ENCODE measurements around the gene NBAS. TPM values are rescaled to one million over a fixed set of nuclear protein-coding genes. Genes with fewer than 3 reads are reported as not detected.

Gene NBAS
- total RNA-seq (2014; rRNA removed; shearing (Covaris generic)) = 22.2 and 36.6 TPM in 2 replicates

DNA sequence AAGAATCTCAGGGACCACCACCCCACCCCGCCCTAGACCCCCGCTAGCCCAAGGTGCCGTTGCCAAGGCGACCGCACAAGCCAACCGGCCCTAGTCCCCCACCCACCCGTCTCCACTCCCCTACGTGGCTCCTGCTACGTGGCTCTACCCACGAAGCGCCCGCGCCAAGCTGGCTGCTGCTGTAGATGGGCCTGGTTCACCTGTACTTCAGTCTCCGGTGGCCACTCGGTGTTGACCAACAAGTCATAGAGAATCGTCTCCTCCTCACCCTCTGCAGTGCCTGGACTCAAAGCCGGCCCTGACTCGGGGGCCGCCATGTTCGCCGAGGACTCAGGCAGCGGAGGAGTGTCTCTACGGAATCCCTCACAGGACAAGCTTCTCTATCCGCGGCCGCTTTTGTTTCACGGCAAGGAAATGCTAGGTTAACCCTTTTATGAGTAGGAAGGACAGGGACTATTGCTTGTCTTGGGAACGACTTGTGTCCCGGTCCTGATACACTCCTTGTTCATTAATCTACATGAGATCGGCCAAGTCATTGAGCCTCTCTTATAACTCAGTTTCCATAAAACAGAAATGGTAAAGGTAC is at the start of gene NBAS:
Gene NBAS, minus strand, starts transcription at position 347 of the 586 bp plus-strand sequence. Its CDS starts 30 bp downstream, at position 317.
- DNase-seq (ENCODE audit: low read depth) = peak; percentile 84

DNA sequence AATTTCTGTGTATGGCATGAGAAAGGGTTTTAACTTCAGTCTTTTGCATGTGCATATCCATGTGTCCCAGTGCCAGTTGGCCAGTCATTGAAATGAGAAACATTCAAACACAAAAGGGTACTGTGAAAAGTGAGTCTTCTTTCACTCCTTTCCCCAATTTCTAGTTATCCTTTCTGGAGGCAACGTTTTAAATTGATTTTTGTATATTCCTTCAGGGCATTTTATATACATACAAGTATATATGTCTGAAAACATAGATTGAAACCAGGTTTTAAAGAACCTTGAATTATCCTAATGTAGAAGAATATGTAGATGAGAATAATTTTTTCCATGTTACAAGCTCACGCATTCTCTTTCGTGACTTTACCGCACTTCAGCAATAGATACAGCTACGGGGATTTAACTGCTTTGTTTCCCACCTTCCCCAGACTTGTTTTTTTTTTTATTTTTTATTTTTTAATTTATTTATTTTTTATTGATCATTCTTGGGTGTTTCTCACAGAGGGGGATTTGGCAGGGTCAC is 49.4 kb upstream of the NBAS start:
- DNase-seq (ENCODE audit: low read depth) = no peak

DNA sequence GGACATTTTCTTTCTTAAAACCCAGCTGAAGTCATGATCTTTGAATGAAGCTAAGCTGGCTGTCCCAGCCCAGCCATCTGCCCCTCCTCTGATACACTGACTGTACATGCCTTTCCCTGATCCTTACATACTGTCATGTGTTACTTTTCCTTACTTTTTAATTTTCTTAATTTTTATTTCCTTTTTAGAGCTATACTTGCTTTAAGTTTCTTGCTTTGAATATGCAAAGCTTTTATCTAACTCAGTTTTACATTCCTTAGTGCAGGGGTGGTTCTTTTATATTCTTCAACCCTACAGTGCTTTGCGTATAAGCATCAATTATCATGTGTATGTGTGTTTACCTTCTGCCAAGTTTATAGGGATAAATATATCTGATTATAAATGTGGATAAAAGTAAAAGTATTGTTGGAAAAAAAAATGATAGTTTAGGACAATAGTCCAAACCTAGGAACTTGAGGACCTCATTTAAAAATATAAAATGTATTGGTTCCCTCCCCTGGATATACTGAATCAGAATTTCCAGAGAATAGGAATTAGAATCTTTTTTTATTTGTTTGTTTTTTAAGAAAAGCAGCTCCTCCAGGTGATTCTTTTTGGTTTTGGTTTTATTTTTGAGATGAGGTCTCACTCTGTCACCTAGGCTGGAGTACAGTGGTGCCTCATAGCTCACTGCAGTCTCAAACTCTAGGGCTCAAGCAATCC is 48.4 kb upstream of the NBAS start:
- DNase-seq (ENCODE audit: low read depth) = no peak

DNA sequence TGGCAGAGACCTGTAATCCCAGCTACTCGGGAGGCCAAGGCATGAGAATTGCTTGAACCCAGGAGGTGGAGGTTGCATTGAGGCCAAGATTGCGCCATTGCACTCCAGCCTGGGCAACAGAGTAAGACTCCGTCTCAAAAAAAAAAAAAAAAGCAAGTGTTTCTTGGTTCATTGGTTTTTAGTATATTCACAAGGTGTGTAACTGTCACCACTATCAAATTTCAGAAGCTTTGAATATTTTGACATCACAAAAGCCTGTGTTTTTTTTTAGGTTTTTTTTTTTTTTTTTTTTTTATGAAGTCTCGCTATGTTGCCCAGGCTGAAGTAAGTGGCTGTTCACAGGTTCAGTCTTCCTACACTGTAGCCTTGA is 47.2 kb upstream of the NBAS start:
- no peak for DNase-seq (ENCODE audit: low read depth)

DNA sequence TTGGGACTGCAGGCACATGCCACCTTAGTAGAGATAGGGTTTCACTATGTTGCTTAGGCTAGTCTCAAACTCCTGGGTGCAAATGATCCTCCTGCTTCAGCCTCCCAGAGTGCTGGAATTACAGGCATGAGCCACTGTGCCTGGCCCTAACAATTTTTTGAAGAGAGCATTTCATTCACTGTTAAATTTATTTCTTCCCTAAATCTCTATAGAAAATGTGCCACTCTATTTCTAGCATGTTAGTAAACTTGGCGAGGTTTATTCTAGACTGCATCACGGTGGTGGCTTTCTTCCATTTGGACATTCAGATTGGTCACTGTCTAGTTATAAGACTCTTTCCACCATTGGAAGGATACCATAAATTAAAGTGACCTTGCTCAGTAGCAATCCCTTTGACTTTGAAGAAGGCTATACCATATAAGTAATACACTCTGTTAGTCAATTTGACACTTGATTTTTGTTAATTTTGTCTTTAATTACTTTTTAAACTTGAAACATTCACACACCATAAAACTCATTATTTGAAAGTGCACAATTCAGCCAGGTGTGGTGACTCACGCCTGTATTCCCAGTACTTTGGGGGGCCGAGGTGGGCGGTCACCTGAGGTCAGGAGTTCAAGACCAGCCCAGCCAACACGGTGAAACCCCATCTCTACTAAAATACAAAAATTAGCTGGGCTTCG is 46.7 kb upstream of the NBAS start:
- DNase-seq (ENCODE audit: low read depth) = no peak

DNA sequence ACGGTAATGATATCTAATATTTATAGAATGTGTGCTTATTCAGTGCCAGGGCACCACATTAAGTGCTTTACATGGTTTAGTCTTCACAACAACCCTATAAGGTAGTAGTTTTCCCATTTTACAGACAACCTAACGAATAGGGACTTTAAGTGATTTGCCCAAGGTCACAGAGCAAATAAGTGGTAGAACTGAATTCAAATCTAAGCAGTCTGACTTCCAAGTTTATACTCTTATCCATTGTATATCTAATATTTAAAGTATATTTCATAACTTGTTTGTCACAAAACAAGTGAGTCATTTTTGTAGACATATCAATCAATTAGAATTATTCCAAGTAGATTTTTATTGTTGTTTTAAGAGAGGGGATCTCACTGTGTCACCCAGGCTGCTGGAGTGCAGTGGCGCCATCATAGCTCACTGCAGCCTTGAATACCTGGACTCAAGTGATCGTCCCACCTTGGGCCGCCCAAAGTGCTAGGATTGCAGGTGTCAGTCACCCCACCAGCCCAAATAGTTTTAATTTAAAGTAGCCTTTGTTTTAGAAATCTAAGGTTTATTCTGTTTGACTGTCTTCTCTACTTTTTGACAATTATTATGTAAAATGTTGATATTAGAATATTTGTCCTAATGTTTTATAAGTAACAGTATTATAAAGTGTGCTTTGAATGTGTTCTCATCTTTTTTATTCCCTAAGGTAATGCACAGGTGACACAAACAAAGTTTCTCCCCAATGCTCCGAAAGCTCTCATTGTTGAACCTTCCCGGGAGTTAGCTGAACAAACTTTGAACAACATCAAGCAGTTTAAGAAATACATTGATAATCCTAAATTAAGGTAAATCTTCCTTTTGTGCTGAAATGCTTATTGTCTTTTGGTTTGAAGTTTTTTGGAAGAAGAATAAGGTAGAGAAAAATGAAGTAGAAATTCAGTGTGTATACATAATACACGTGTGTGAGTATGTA is 45.6 kb upstream of the NBAS start:
- DNase-seq (ENCODE audit: low read depth) = no peak

DNA sequence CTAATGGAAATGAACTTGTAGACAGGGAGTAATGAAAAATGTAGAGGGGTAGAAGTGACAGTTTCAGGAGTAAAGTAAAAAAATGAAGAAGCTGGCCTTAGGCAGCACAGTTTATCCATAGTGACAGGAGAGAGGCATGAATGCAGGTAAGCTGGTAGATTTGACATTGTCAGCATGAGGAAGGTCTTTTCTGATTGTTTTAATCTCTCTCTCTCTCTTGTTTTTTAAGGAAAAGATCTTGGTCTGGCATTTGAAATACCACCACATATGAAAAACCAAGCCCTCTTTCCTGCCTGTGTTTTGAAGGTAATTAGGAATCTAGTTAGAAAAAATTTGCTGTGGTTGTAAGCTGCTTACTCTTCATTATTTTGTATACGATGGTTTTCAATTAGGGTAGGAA is 44.6 kb upstream of the NBAS start:
- DNase-seq (ENCODE audit: low read depth) = no peak

DNA sequence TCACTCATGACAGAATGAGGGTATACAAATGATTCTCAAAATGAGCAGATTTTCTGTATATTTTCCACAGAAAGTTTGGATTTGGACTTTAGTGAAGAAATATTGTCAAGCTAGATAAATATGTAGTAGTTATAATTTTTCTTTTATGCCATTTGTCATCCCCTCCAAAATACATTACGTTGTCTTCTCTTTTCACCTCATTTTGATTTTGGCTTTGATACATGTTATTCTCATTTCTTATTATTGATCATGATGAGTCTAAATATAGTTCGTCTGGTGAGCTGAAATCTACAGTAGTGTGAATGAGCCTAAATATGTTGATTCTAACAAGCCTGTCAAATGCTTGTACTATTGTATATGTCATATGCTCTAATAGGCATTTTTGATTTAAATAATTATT is 42.8 kb upstream of the NBAS start:
- DNase-seq (ENCODE audit: low read depth) = no peak

DNA sequence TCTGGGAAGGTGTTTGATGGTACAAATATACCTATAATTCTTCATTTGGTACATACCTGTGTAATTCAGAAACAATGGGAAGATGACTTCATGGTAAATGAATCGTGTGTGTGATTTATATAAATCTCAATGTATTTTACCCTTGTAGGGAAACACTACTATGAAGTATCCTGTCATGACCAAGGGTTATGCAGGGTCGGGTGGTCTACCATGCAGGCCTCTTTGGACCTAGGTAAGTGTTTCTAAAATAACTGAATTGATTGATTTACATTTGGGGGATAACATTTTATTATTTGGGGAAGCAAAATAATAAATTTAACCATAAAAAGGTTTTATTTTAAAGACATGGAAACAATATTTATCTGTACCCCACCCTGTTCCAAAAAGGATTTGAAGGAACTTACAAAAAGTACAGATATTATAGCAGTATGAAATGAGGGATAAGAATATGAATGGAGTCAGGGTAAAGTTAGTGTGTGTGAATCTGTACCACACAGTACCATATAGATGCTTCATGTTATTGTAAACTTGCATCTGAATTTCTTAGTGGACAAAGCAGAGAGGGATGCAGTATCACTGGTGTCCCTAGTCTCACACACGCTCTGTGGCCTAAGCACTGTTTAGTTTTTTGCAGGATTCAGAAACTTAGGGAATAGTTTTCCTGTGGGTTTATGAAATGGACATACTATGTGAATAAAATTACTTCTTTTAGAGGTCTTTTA is 42.1 kb upstream of the NBAS start:
- DNase-seq (ENCODE audit: low read depth) = no peak

DNA sequence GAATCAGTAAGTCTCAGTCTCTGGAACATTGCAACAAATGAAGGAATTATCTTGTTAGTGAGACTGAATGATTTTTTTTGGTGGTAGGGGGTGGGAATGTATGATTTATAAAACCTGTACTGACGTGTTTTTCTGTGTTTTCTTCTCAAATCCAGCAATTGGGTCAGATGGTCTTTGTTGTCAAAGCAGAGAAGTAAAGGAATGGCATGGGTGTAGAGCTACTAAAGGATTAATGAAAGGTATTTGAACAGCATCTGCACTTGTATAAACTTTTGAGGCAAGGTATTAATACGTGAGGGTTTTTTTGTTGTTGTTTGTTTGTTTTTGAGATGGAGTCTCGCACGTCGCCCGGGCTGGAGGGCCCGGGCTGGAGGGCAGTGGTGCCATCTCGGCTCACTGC is 41.3 kb upstream of the NBAS start:
- no peak for DNase-seq (ENCODE audit: low read depth)

DNA sequence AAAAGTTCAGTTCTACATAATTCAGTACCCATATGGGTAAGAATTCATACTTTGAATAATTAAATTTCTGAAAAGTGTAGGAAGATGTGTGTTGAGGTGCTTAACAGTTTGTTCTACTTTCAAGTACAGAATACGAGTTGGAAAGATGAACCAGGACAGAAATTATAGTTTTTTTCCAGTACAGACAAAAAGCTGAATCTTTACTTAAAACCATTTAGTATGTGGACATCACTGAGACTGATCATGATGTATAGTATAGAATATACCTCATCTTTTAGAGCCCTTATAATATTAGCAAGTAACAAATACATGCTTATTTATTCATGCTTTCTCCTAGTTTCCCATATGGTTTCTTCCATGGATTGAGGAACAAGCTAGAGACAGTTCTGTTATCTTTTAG is 40.5 kb upstream of the NBAS start:
- DNase-seq (ENCODE audit: low read depth) = no peak

DNA sequence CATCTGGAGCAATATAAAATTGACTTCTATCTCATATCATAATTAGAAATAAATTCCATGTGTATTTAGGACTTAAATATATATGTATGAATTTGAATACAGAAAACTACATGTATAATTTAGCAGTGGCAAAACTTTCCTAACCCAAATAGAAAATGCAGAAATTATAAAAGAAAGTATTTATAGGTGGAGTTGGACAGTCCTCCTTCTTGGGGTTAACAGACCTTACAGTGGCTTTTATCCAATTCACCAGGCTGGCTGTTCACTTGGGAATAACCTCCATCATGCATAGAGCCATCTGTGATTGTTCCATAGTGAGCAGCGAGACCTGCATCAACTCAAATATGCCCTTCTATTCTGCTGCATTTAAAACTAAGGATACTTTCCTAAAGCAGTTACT is 38.9 kb upstream of the NBAS start:
- DNase-seq (ENCODE audit: low read depth) = no peak

DNA sequence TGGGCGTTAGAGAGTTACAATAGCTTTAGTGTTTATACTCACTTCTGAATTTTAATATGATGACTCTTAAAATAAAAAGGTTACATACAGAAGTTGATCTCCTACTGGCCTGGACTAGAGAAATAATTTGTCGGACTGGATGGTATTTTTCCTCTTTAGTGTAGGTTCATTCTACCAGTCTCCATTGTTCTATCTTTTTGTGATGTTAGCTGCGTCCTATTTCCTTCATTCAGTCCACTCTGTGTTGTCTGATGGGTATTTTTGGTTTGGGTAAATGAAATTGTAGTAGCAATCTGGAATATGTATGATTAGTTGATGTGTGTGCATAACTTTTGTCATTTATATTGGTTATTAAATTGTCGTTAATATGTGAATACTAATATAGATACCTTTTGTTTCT is 35.8 kb upstream of the NBAS start:
- no peak for DNase-seq (ENCODE audit: low read depth)

DNA sequence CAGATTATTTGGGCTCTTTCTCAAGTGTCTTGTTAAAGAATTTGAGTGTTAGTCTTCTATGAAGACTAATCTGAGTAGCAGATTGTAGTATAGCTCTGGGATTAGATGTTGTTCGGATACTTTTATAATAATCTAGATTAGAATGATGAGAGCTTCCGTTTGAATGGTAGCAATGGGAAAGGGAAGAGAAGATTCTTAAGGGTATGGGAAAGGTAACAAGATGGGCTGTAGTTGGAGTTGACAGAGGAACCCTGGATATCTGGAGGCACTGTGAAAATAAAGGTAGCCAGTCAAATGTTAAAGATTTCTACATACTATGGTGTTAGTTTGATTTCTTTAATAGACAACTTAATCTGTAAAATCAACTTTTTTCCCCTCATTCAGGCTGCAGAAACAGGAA is 35.2 kb upstream of the NBAS start:
- DNase-seq (ENCODE audit: low read depth) = no peak

DNA sequence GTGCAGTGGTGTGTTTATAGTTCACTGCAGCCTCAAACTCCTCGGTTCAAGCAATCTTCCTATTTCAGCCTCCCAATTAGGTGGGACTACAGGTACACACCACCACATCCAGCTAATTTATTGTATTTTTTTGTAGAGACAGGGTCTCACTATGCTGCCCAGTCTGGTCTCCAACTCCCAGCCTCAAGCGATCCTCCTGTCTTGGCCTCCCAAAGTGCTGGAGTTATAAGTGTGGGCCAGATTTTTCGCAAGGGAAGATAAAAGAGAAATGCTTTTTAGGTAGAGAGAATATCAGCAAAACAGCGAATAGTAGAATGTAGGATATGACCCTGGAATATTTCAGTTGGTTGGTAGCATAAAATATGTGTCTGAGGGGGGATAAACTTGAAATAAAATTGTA is 34.8 kb upstream of the NBAS start:
- no peak for DNase-seq (ENCODE audit: low read depth)

DNA sequence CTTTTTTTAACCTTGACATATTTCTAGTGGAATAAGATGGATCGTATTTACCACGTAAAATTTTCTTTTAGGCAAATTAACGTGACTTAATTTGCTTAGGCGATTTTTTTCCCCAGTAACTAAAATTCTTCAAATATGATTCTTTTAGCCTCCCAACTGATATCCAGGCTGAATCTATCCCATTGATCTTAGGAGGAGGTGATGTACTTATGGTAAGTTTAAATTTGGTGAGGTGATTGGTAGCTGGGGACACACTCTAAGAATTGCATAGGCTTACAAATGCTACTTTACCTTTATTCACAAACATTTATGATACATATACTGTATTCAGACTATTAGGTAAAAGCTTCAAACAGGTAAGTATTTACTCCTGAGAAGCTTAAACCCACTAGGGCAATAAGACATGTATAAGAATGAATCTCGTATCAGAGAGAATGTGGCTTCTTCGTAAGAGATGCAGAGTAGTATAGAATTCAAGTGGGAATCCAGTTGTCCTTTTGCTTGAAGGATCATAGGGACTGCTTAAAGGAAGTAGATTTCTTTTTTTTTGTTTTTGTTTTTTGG is 34.3 kb upstream of the NBAS start:
- DNase-seq (ENCODE audit: low read depth) = no peak

DNA sequence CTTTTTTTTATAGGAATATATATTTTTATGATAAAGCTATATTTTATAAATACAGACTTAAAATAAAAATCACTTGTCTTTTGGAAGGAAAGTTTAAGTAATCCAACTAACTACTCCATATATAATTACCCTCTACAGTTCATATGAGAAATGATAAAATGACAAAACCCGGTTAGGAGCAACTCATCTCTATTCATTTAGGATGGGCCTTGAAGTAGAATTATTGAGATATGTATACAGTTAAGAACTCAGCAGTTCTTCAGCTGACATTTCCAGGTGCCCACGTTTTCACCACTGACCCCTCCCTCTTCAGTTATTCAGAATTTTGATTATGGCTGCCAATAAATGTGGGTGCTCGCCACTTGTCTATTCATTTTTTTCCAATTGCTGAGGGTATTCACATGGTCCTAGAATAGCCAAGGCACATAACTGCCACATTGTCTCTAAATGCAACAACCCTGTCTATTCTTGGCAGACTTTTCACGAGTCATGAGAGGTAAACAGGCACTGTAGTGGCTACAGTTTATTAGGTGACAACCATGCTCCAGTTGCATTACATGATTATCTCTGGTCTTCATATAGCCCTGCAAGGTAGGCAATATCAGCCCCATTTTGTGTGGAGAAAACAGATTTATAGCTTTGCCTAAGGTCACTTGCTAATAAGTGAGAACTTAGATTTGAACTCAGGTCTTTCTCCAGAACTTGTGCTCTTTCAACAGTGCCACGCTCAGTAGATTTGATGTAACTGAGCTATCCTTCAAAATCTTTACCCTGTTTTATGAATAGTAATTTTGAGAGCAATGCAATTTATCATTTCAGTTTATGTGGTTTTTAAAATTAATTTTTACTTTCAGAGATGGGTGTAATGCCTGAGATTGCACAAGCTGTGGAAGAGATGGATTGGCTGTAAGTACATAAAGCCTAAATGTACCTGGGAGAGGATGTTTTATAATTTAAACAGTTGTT is 33.4 kb upstream of the NBAS start:
- no peak for DNase-seq (ENCODE audit: low read depth)

DNA sequence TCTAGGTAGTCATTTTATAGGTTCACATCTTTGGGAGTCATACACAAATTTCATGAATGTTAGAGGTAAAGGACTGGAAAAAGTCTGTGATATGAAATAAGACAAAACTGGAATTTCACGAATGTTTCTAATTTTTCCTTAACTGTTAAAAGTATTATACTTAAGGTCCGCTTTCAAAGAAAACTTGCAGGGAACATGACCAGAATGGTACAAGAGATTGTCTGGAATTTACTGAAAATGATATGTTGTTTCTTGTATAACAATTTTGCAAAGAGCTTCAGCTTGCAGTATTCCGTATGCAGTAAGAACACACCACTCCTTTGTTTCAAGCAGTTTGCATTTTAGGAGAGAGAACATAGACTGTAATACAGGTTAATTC is 32.2 kb upstream of the NBAS start:
- DNase-seq (ENCODE audit: low read depth) = no peak

DNA sequence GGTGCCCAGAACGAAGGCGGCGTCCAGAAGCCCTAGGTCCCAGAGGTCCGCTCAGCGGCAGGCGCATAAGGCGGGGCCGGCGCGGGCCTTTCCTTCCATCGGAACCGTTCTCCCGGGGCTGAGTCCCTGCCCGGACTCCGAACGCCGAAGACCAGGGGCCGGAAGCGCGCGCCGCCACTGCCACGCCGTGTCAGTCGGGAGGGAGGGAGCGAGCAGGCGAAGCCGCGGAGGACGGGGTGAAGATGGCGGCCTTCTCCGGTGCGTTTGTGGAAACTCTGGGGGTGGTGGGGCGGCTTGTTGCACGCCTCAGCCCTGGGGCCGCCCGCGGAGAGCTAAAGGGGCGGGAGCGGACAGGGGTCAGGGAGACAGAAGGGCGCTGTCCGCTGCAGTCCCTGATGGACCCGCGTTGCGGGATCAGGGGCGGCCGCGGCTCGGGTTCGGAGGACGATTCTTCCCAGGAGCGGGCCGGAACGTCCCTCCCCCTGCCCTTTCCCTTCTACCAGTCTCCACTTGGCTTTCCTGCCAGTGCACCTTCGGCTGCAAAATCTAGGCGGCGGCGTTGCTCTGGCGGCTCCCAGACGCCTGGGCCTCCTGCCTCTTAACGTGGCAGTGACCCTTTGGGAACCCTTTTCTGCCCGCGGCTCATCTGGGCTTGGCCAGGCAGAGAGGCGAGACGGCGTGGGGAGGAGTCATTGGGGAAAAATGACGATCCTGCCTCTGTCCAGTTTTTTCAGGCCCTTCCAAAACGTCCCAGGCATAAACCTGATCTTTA is 30.7 kb upstream of the NBAS start, which contains the start of gene DDX1:
Gene DDX1, plus strand, starts transcription at position 177 of the 772 bp plus-strand sequence. Its CDS starts 66 bp downstream, at position 243.
- peak; percentile 78 for DNase-seq (ENCODE audit: low read depth)

Data from M059J (cell line).